Lower lobe of right lung (tissue), 2 donors: ENCODE results near the gene WNT5B. TPM values are rescaled to one million over a fixed set of nuclear protein-coding genes. Genes with fewer than 3 reads are reported as not detected.

Experiments
- ATAC-seq, 2 donors: fragments of 200-7000 bp; cut with Tn5 transposase; one replicate each; pipeline ENCODE4 v1.9.1; 2020 to 2022; ENCODE audit warnings: mild to moderate bottlenecking in 2 of 2, moderate library complexity in 2 of 2
- DNase-seq: peaks from one replicate; pipeline ENCODE4 v3.0.0-alpha.2; 2020
- H3K27ac ChIP-seq: fragments of 200-600 bp; one replicate; pipeline ENCODE4 v1.8.0; 2022
- H3K27me3 ChIP-seq: fragments of 200-600 bp; one replicate; pipeline ENCODE4 v1.8.0; 2022; ENCODE audit warnings: low read depth
- H3K36me3 ChIP-seq: fragments of 200-600 bp; one replicate; pipeline ENCODE4 v1.8.0; 2022; ENCODE audit warnings: mild to moderate bottlenecking
- H3K4me1 ChIP-seq: fragments of 200-600 bp; one replicate; pipeline ENCODE4 v1.8.0; 2022
- H3K4me3 ChIP-seq: fragments of 200-600 bp; one replicate; pipeline ENCODE4 v1.8.0; 2022; ENCODE audit warnings: mild to moderate bottlenecking
- H3K9me3 ChIP-seq: fragments of 200-600 bp; one replicate; pipeline ENCODE4 v1.8.0; 2022
- CTCF ChIP-seq: fragments of 200-600 bp; IDR thresholded peaks from one replicate; pipeline ENCODE4 v1.8.0; 2022; ENCODE audit warnings: antibody characterized with exemption, mild to moderate bottlenecking
- intact Hi-C: fragments of 100-400 bp; cut with DNase I; formaldehyde crosslinking; loops from one replicate; pipeline ENCODE4 v1.11.0; 2022
- total RNA-seq: library from RNA; stranded (reverse); fragmentation: NEBNext Ultra II Directional; extraction: Animal tissue kit (Norgen Biotek cat#: 25700); gene quantifications from one replicate; pipeline ENCODE4 v1.2.1, GENCODE V29; 2021
- donor health status: DM: no; HTN: yes; CAD: no; lungs with severe emphysema.

Gene WNT5B
- total RNA-seq, 1 donor from 2014 or later, result 6.1 TPM

- Histone ChIP-seq H3K4me1 (peaks cover 25% of the 10 kb centered on the region), H3K4me3 (peak overlapping the region; percentile 18), H3K36me3 (peaks cover 11% of the 10 kb centered on the region), H3K27ac (no peak overlapping the region), H3K9me3 (no peaks in the 10 kb centered on the region), H3K27me3 (no peaks in the 10 kb centered on the region)
- DNase-seq, result no peak
- TF ChIP-seq CTCF, result peak; percentile 87
- intact Hi-C loops, result no loop called here
- ATAC-seq, result peak; percentile 87 to 89
Observed at GRCh38 chr12:1583421-1584078, 45.5 kb upstream of the WNT5B start.

- no peak for ATAC-seq
- no peaks in the 10 kb centered on the region for H3K9me3 ChIP-seq
- peaks cover 11% of the 10 kb centered on the region for H3K36me3 ChIP-seq
- peaks cover 31% of the 10 kb centered on the region for H3K4me1 ChIP-seq
- no peak for TF ChIP-seq CTCF
- no peak for DNase-seq
- H3K27ac ChIP-seq, result no peak overlapping the region
- no peaks in the 10 kb centered on the region for H3K27me3 ChIP-seq
- H3K4me3 ChIP-seq, result no peak overlapping the region
- intact Hi-C loops, result no loop called here
Observed at GRCh38 chr12:1584326-1584725, 44.7 kb upstream of the WNT5B start.

- DNase-seq (no peak), ATAC-seq (no peak)
- intact Hi-C loops, result no loop called here
- Histone ChIP-seq H3K36me3 (peaks cover 11% of the 10 kb centered on the region), H3K27me3 (no peaks in the 10 kb centered on the region), H3K4me3 (no peak overlapping the region), H3K27ac (no peak overlapping the region), H3K4me1 (peaks cover 62% of the 10 kb centered on the region), H3K9me3 (no peaks in the 10 kb centered on the region)
- TF ChIP-seq CTCF, result no peak
Observed at GRCh38 chr12:1587927-1588574, 41.0 kb upstream of the WNT5B start.

- DNase-seq (no peak), ATAC-seq (no peak)
- Histone ChIP-seq H3K27me3 (no peaks in the 10 kb centered on the region), H3K4me1 (peaks cover 62% of the 10 kb centered on the region), H3K36me3 (peaks cover 11% of the 10 kb centered on the region), H3K9me3 (no peaks in the 10 kb centered on the region), H3K27ac (no peak overlapping the region), H3K4me3 (no peak overlapping the region)
- intact Hi-C loops, result no loop called here
- TF ChIP-seq CTCF, result no peak
Observed at GRCh38 chr12:1588575-1588947, 40.5 kb upstream of the WNT5B start.

DNA sequence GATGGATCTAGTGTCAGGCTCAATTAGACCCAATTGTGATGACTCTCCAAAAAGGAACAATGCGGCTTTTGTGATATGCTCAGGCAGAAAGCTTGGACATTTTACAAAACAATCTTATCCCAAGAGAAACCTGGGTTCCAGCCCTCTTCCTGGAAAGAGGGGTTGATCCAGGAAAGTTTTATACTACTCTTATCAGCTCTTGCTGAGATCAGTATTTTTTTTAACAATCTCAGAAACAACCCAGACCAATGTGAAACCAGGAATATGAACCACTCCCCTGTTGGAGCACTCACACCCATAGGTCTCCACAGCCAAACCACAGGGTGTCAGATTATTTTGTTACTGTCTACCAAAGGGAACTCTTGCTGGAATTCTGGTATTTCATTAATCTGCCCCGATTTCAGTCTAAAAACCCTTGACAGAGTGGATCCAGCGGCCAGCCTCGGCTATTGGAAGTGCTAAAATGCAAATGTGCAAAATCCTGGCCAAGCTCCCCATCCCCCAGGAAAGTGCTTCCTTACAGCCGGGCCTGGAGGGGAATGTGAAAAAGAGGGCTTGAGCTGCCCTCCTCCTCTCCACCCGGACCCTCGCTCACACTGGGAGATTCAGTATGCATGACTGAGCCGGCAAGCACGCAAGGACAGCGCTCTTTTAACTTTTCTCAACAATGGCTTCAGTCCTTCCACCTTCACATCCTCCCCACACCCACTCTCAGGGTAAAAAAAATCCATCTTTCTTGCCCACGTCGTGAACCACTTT lies 38.6 kb upstream of the WNT5B start:
- Histone ChIP-seq H3K27ac (peak overlapping the region; percentile 25), H3K27me3 (no peaks in the 10 kb centered on the region), H3K36me3 (peaks cover 11% of the 10 kb centered on the region), H3K9me3 (no peaks in the 10 kb centered on the region), H3K4me1 (peaks cover 66% of the 10 kb centered on the region), H3K4me3 (peak overlapping the region; percentile 92)
- DNase-seq (no peak), ATAC-seq (no peak)
- TF ChIP-seq CTCF, result no peak
- intact Hi-C loops, result no loop called here
